Measurements from ENCODE around the gene GIGYF1. TPM values are rescaled to one million over a fixed set of nuclear protein-coding genes. Genes with fewer than 3 reads are reported as not detected.

Gene GIGYF1
- total RNA-seq = 100 to 1,000 TPM in 1 of 5 donors, 10 to 100 TPM in 4; 27.9 to 127 (median 87.9) TPM
- 10 to 100 TPM; 10.5 to 19.9 (median 19.7) TPM for polyA plus RNA-seq
- long read RNA-seq, donor 1, partial matches to known transcripts = 38 of 38 reads
- long read RNA-seq, donor 1, other reads (novel, unspliced or antisense) = 0 of 38 reads
- long read RNA-seq, donor 2 = 0 reads
- long read RNA-seq, donor 3 = 0 reads
- long read RNA-seq, donor 4 = 0 reads
- long read RNA-seq, donor 5 = 0 reads
- long read RNA-seq, donor 6 = 0 reads
- long read RNA-seq, donor 7 = 0 reads
- long read RNA-seq, donor 8 = 0 reads
- long read RNA-seq, donor 9, partial matches to known transcripts = 14 of 14 reads
- long read RNA-seq, donor 9, other reads (novel, unspliced or antisense) = 0 of 14 reads
- long read RNA-seq, donor 10 = 0 reads

- Histone ChIP-seq H3K9me3 (no peaks in the 10 kb centered on the region), H3K27me3 (no peaks in the 10 kb centered on the region), H3K4me1 (peaks cover 37 to 52% (median 50%) of the 10 kb centered on the region in 4 donors), H3K36me3 (peaks cover 0 to 8% (median 5%) of the 10 kb centered on the region in 4 donors), H3K27ac (peak within 1 kb of the TSS; percentile 76 to 90 (median 85)), H3K4me3 (peak within 1 kb of the TSS; percentile 88 to 98 (median 95))
- DNase-seq = peak; percentile 80 to 91
- intact Hi-C loops (cut with DNase I; ENCODE audit: low total_unique reads) = no loop called here
- TF ChIP-seq POLR2A (IDR thresholded peaks at IDR 0.05) (no peak), POLR2AphosphoS5 (IDR thresholded peaks at IDR 0.05) (no peak)
- TF ChIP-seq, protein P1, sequence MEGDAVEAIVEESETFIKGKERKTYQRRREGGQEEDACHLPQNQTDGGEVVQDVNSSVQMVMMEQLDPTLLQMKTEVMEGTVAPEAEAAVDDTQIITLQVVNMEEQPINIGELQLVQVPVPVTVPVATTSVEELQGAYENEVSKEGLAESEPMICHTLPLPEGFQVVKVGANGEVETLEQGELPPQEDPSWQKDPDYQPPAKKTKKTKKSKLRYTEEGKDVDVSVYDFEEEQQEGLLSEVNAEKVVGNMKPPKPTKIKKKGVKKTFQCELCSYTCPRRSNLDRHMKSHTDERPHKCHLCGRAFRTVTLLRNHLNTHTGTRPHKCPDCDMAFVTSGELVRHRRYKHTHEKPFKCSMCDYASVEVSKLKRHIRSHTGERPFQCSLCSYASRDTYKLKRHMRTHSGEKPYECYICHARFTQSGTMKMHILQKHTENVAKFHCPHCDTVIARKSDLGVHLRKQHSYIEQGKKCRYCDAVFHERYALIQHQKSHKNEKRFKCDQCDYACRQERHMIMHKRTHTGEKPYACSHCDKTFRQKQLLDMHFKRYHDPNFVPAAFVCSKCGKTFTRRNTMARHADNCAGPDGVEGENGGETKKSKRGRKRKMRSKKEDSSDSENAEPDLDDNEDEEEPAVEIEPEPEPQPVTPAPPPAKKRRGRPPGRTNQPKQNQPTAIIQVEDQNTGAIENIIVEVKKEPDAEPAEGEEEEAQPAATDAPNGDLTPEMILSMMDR (IDR thresholded peaks at IDR 0.05) = no peak
- WGBS, 5 donors = 0 to 1% (median 0%) methylated on average over 1 to 55 of the region's 102 CpGs
These were observed at the start of gene GIGYF1 for GRCh38 chr7:100694098-100694745. GIGYF1 (minus strand) TSS chr7:100694250; CDS start chr7:100688238, 6,012 bp downstream.

- no peak for TF ChIP-seq EP300 (IDR thresholded peaks at IDR 0.05)
- TF ChIP-seq POLR2AphosphoS5 (IDR thresholded peaks at IDR 0.05) = no peak
- TF ChIP-seq, protein P1 (IDR thresholded peaks at IDR 0.05) = no peak
- TF ChIP-seq POLR2A (IDR thresholded peaks at IDR 0.05) = no peak
- 89 to 94% (median 92%) methylated on average over 6 of the region's 6 CpGs; no CpG with 5 or more reads in 2 of the 5 donors for WGBS, 5 donors
- DNase-seq = no peak
- Histone ChIP-seq H3K9me3 (no peaks in the 10 kb centered on the region), H3K36me3 (no peaks in the 10 kb centered on the region), H3K27me3 (peaks cover 0 to 8% (median 0%) of the 10 kb centered on the region in 3 donors), H3K4me3 (no peak overlapping the region), H3K27ac (no peak overlapping the region), H3K4me1 (no peaks in the 10 kb centered on the region)
- intact Hi-C loops (cut with DNase I; ENCODE audit: low total_unique reads) = no loop called here
These were observed 45.9 kb upstream of the GIGYF1 start for GRCh38 chr7:100739934-100740333.

- H3K4me3 ChIP-seq = no peak overlapping the region
- no peak overlapping the region for H3K27ac ChIP-seq
- intact Hi-C loops (cut with DNase I; ENCODE audit: low total_unique reads) = no loop called here
- H3K27me3 ChIP-seq = no peaks in the 10 kb centered on the region
- TF ChIP-seq POLR2A (IDR thresholded peaks at IDR 0.05) (no peak), POLR2AphosphoS5 (IDR thresholded peaks at IDR 0.05) (no peak), EP300 (IDR thresholded peaks at IDR 0.05) (no peak)
- TF ChIP-seq, protein P1 (IDR thresholded peaks at IDR 0.05) = no peak
- no peaks in the 10 kb centered on the region for H3K36me3 ChIP-seq
- no peaks in the 10 kb centered on the region for H3K9me3 ChIP-seq
- WGBS, 5 donors = 66 to 73% (median 70%) methylated on average over 6 to 13 of the region's 13 CpGs; no CpG with 5 or more reads in 2 of the 5 donors
- DNase-seq = no peak
- H3K4me1 ChIP-seq = no peaks in the 10 kb centered on the region
These were observed 42.6 kb upstream of the GIGYF1 start for GRCh38 chr7:100736671-100737070.

DNA sequence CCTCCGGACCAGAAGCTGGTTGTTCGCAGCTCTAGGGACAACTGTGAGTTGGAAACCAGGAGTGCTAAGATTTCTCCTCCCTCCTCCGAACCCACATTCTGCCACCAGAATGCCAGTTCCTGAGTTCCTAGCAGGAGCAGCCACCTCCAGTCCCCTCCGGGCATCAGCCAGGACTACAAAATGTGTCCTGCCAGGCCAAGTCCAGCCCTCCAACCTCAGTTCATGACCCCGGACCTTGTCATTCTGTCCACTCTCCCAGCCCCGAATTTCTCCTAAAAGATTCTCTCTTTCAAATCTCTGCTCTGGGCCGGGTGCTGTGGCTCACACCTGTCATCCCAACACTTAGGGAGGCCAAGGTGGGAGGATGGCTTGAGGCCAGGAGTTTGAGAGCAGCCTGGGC is 41.7 kb upstream of the GIGYF1 start:
- no peak for TF ChIP-seq EP300 (IDR thresholded peaks at IDR 0.05)
- intact Hi-C loops (cut with DNase I; ENCODE audit: low total_unique reads) = no loop called here
- WGBS, 5 donors = 78 to 82% (median 81%) methylated on average over 6 to 7 of the region's 7 CpGs; no CpG with 5 or more reads in 2 of the 5 donors

More for the DNA sequence above, 41.7 kb upstream of the GIGYF1 start:
- no peaks in the 10 kb centered on the region for H3K27me3 ChIP-seq
- H3K9me3 ChIP-seq = no peaks in the 10 kb centered on the region
- no peak for DNase-seq
- H3K27ac ChIP-seq = no peak overlapping the region
- H3K4me3 ChIP-seq = no peak overlapping the region
- H3K36me3 ChIP-seq = no peaks in the 10 kb centered on the region
- no peaks in the 10 kb centered on the region for H3K4me1 ChIP-seq

Measured in stomach (tissue), 19 donors.